ENCODE results near the gene SMIM1.
"Not testable (repeated sequence)": the region's sequence is repeated elsewhere in the genome, so short reads cannot be mapped to it uniquely, and the experiment has no call there.

Gene SMIM1

GRCh38 chr1:3796215-3797061 lies 23.9 kb downstream of the SMIM1 start, which contains the start of gene LRRC47:
Gene LRRC47 (minus strand): TSS chr1:3796498. CDS start chr1:3796476, 22 bp downstream.
- peak; percentile 91 for DNase-seq (ENCODE audit: low read depth)

- DNase-seq (ENCODE audit: low read depth), result no peak
Observed at GRCh38 chr1:3799976-3800685, 27.6 kb downstream of the SMIM1 start.

GRCh38 chr1:3800795-3801194 lies 28.2 kb downstream of the SMIM1 start:
- DNase-seq (ENCODE audit: low read depth), result not testable (repeated sequence)

- no peak for DNase-seq (ENCODE audit: low read depth)
Observed at GRCh38 chr1:3803905-3804626, 31.5 kb downstream of the SMIM1 start.

- not testable (repeated sequence) for DNase-seq (ENCODE audit: low read depth)
Observed at GRCh38 chr1:3804627-3804944, 32.0 kb downstream of the SMIM1 start.

GRCh38 chr1:3805038-3805437 lies 32.5 kb downstream of the SMIM1 start:
- DNase-seq (ENCODE audit: low read depth), result no peak

GRCh38 chr1:3807769-3808168 lies 35.2 kb downstream of the SMIM1 start:
- no peak for DNase-seq (ENCODE audit: low read depth)

- no peak for DNase-seq (ENCODE audit: low read depth)
Observed at GRCh38 chr1:3809680-3810079, 37.1 kb downstream of the SMIM1 start.

- not testable (repeated sequence) for DNase-seq (ENCODE audit: low read depth)
Observed at GRCh38 chr1:3810149-3810761, 37.7 kb downstream of the SMIM1 start.

- DNase-seq (ENCODE audit: low read depth), result no peak
Observed at GRCh38 chr1:3811595-3811911, 39.0 kb downstream of the SMIM1 start.

GRCh38 chr1:3814065-3814464 lies 41.5 kb downstream of the SMIM1 start:
- DNase-seq (ENCODE audit: low read depth), result no peak

- no peak for DNase-seq (ENCODE audit: low read depth)
Observed at GRCh38 chr1:3814771-3815561, 42.4 kb downstream of the SMIM1 start.

GRCh38 chr1:3816331-3817137 lies 44.0 kb downstream of the SMIM1 start:
- DNase-seq (ENCODE audit: low read depth), result no peak

- DNase-seq (ENCODE audit: low read depth), result no peak
Observed at GRCh38 chr1:3817138-3817740, 44.7 kb downstream of the SMIM1 start.

- no peak for DNase-seq (ENCODE audit: low read depth)
Observed at GRCh38 chr1:3817821-3818597, 45.5 kb downstream of the SMIM1 start.

- no peak for DNase-seq (ENCODE audit: low read depth)
Observed at GRCh38 chr1:3819771-3820200, 47.2 kb downstream of the SMIM1 start.

- no peak for DNase-seq (ENCODE audit: low read depth)
Observed at GRCh38 chr1:3820316-3820715, 47.8 kb downstream of the SMIM1 start.

GRCh38 chr1:3821004-3821403 lies 48.5 kb downstream of the SMIM1 start:
- DNase-seq (ENCODE audit: low read depth), result no peak

- no peak for DNase-seq (ENCODE audit: low read depth)
Observed at GRCh38 chr1:3821447-3821846, 48.9 kb downstream of the SMIM1 start.

GRCh38 chr1:3821908-3822307 lies 49.4 kb downstream of the SMIM1 start:
- no peak for DNase-seq (ENCODE audit: low read depth)

Measured in activated T-helper 1 cell treated with Interleukin-2 at 50 U/mL for 16 hours (primary cell).